NB4 (cell line): ENCODE results near the gene GLI1.

Experiments
- MYC ChIP-seq: IDR thresholded peaks from 2 replicates; pipeline ENCODE4 v1.6.1; 2011; ENCODE audit warnings: low read depth, low read length
- POLR2A ChIP-seq: IDR thresholded peaks from 2 replicates; pipeline ENCODE4 v1.6.1; 2011; ENCODE audit warnings: mild to moderate bottlenecking; ENCODE audit not compliant: insufficient read length; ENCODE audit errors: extremely low read depth
- TF ChIP-seq, protein P1 (sequence below): IDR thresholded peaks from one replicate; pipeline ENCODE4 v1.5.1; 2012; ENCODE audit warnings: low read depth, low read length
- TF ChIP-seq, protein P2 (sequence below): IDR thresholded peaks from 2 replicates; pipeline ENCODE4 v1.6.1; 2011; ENCODE audit warnings: low read depth, low read length

DNA sequence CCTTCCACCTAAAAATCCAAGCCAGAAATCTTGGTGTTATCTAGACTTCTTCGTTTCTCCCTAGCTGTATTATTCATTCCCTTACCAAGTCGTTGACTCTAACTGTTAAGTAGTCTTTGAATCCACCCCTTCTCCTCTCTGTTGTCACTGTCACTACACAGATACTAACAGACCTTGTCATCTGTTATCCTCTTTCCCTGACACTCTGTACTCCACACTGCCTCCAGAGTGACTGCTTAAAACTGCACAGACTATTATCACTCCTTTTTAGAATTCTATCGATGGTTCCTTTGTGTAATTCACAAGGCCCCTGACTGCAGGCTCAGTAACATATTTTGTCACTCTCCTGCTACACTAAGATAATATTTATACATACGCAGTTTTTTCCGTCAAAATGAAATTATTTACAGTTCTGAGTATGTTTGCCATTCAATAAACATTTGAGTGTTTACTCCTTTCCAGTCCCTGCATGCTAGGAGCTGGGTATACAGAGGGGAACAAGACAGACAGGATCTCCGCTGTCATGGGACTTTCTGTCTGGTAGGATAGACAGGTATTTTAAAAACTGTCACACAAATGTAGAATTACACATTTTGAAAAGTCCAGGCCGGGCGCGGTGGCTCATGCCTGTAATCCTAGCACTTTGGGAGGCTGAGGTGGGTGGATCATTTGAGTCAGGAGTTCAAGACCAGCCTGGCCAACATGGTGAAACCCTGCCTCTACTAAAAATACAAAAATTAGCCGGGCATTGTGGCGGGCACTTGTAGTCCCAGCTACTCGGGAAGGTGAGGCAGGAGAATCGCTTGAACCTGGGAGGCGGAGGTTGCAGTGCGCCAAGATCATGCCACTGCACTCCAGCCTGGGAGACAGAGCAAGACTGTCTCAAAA lies 32.1 kb downstream of the GLI1 start:
- TF ChIP-seq POLR2A (no peak), MYC (no peak)
- TF ChIP-seq, protein P1, sequence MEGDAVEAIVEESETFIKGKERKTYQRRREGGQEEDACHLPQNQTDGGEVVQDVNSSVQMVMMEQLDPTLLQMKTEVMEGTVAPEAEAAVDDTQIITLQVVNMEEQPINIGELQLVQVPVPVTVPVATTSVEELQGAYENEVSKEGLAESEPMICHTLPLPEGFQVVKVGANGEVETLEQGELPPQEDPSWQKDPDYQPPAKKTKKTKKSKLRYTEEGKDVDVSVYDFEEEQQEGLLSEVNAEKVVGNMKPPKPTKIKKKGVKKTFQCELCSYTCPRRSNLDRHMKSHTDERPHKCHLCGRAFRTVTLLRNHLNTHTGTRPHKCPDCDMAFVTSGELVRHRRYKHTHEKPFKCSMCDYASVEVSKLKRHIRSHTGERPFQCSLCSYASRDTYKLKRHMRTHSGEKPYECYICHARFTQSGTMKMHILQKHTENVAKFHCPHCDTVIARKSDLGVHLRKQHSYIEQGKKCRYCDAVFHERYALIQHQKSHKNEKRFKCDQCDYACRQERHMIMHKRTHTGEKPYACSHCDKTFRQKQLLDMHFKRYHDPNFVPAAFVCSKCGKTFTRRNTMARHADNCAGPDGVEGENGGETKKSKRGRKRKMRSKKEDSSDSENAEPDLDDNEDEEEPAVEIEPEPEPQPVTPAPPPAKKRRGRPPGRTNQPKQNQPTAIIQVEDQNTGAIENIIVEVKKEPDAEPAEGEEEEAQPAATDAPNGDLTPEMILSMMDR: peak; percentile 25
- TF ChIP-seq, protein P2, sequence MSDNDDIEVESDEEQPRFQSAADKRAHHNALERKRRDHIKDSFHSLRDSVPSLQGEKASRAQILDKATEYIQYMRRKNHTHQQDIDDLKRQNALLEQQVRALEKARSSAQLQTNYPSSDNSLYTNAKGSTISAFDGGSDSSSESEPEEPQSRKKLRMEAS: no peak
